ENCODE data around the gene CCDC102B.
"Not testable (repeated sequence)": the region's sequence is repeated elsewhere in the genome, so short reads cannot be mapped to it uniquely, and the experiment has no call there.

The CCDC102B gene

DNA sequence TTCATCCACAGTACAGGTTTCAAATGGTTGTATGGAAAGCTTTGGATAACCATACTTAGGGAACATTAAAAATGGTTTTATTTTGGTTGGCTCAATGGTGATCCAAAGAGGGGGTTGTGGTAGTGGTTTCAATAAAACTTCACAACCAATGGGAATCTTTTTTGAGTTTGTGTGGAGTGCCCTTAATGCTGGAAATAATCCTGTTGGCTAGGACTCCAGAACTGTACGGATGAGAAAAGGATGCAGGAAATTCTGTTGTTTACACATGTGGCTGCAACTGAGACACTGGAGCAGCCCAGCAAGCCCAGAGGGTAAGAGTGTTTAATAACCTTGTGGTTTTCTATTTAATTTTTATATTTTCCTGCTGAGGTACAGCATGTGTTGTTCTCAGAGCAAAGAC is at the start of gene CCDC102B:
CCDC102B (plus strand) TSS at position 210 of the 400 bp plus-strand sequence. CDS start 38,684 bp downstream, outside the sequence.
- no peak for DNase-seq

DNA sequence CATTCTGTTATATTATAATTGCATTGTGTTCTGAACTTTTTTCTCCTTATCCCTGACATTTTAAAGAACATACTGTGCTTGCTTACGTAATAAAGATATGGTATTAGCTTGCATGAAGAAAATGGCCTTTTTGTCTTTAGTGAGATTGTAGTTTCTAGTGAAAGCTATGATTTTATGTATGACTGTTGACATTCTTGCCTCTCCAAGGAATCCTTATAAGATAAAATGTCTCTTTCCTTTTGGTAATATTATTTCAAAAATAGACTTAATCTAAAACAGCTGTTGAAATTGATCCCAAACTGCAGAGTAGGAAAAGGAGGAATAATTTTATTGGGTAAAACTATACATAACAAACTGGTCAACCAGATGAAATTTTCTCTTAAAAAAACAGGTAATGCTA is 40.8 kb upstream of the CCDC102B start:
- no peak for DNase-seq

DNA sequence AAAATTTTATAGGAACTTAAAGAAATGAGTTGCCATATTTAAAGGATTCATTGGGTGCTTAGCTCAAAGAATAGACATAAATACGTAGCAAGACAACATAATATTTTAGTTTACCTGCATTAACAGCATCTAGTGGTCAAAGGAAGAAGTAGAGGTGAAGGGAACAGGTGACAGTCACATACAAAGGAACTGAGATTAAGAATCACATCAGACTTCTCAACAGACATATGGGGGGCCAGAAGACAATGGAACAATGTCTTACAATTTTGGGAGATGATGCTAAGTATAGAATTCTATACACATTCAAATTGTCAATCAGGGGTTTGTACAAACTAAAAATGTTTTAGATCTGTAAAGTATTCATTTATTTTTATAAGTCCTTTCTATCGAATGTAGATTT is 38.6 kb upstream of the CCDC102B start:
- no peak for DNase-seq

DNA sequence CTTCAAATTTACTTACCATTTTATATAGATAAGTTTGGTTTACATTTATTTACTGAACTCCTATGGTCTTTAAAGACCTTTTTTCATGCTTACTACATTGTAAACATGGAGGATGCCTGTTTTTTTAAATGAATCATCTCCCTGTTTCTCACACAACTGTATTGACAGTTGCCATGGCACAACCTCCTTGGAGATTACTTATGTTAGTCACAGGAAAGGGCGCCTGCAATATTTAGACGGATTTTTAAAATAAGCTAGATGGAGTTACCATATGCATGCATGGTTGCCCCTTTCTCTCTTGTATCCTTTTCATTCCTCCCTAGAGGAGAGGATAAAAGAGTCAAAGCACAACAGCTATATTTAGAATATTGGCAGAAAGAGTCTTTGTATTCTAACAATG is 34.8 kb upstream of the CCDC102B start:
- no peak for DNase-seq

DNA sequence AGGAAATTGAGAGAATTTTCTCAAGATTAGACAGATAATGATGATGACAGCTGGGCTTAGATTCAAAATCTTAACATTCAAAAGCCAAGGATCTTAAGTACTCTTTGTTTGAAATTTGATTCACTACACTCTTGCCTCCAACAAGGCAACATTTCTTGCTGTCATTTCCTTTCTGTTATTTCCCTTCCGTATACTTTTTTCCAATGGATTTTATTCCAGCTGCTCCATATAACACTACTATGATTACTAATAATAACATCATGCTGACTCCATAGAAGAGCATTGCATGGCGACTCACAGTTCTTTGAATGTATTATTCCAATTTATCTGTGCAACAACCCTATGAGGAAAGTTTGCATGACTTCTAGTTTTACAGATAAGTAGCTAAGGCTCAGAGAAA is 33.9 kb upstream of the CCDC102B start:
- DNase-seq, result no peak

DNA sequence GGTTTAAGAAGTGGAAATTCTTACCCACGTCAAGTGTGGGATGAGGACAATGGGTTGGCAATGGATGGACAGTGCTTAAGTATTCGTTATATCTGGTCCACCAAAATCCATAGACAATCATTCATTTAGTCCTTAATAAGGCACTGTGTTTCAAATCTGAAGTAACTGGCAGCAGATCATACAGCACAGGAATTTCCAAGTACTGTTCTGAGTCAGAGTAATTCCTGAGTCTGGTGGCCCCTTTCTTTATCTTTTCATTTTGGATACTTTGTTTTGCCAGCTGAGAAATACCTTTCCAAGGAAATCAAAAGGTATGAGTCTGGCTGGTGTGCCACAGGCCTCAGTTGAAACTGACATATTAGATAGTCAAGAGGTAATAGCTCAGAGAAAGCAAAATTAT is 31.4 kb upstream of the CCDC102B start:
- DNase-seq, result no peak

DNA sequence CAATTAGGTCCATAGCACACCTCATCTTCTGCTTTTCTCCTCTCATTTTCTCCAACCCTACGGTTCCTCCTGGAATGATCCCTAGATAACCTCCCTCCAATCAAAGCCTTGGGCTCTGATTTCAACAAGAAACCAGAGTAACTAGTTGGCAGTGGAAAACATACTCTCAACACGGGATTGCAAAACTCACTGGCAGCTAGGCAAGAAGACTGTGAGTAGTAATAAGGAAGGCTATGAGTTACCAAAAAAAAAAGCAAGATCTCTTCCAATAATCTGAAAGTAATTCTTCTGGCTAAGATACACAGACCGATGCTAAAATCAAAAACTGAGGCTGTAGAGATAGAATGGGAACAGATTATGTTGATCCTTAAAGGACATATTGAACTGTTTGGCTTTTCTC is 28.4 kb upstream of the CCDC102B start:
- DNase-seq, result no peak

DNA sequence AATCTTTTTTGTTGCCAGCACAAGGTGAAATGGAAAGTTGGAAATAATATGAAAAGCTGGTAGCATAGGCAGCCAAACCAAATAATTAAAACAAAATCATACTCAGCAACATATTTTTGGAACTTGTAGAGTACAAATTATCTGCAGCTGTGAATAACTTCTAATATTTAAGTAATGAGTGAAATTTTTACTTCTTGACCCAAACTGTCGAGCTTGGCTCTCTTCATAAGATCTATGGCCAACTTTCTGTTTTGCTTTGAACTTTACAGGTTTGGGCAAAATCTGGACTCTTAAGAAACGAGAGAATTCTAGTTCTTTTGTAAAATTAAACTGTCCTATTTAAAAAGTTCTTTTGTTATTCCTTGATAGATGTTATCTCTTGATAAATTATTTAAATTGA is 25.6 kb upstream of the CCDC102B start:
- DNase-seq, result no peak

DNA sequence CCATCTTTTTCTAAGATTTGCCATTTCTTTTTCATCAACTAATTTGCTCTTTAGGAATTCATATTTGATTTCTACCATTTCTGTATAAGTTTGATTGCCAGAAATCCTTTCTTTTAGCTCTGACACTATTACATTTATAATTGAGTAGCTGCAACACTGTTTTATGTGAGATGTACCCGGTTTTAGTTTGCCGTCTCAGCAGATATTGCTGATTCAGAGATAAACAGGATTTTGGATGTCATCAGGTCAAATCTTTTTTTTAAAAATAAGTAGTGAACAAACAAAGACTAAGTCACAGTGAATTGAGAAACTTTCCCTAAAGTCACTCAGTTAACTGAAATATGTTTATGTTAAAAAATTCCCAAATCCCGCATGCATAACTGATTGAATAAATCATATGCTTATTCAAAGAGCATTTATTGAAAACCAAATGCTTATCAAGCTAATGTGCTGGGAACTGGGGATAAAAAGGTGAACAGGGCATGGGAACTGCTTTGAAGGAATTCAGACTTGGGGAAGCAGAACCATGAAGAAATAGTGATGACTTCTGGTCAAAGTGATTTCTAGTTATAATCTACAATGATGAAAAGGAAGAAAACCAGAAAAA is 19.5 kb upstream of the CCDC102B start:
- DNase-seq, result no peak

DNA sequence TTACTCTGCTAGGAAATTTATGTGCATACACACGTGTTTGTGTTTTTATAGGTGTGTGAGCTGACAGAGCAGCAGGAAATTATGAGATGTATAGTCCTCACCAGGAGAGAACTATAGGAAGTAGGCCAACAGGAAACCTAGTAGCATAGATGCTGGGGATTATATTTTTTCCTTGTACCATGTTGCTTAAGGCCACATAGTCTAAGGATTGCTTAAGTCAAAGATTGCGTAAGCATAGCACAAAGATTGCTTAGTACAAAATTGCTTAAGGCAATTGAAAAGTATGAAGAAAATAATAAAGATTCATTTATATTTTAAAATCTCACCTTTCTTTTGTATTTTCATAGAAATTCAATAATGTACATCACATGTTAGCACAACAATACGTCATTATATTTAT is 18.7 kb upstream of the CCDC102B start:
- DNase-seq, result no peak

DNA sequence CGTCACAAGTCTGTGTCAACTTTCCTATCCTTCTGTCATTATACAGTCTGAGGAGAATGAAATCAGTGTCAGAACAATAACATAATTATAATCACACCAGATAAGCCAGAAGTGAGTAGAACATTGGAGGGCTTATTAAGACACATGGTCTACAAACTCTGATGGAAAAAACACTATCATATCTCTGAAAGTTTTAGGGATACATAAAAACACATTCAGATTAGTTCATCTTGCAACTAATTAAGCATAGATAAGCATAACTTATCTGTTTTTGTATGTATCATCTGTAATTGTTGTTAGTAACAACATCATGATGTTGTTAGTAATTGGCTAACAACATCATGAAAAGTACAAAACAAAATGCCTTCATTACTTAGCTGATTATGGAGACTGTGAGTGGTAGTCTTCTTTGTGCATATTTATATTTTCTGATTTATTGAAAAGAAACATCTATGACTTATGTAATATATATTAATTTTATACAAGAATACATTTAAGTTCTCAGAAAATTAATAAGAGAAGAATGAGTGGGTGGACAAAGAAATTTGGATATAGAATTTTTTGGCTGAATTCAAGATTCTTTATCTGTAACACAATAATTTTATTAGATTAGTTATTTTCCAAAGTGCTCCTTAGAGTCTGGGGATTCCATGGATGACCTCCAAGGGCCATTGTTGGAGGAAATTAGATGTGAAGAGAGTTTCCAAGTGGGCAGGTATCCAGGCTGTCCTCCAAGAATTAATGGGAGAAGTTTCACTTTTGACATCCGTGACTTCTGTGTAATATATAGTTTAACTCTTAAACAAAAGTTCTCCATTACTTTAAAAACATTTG is 16.9 kb upstream of the CCDC102B start:
- DNase-seq, result no peak

DNA sequence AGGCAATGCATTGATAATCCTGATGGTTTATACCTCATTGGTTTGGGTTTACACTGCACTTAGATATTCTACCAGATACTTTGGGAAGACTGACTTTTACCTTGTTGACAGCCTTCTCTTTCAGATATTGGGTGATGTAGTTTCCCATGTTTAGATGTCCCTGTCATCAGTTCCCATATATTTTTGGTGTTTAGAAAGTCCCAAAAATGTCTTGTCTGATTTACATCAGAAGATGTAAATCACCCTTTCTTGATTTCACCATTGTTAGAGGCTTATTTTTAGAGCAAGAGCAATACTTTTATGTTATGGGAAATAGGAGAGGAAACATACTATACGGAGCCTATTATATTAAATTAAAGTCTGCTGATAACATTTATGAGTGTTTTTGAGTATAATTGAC is 14.4 kb upstream of the CCDC102B start:
- DNase-seq, result no peak

DNA sequence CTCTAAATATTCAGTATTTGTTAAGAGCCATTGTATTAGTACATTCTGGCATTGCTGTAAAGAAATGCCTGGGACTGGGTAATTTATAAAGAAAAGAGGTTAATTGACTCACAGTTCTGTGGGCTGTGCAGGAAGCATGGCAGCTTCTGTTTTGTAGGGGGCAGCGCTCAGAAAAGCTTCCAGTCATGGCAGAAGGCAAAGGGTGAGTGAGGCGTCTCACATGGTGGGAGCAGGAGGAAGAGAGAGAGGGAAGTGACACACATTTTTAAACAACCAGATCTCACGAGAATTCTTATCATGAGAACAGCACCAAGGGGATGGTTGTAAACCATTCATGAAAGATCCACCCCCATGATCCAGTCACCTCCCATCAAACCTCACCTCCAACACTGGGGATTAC is 13.8 kb upstream of the CCDC102B start:
- DNase-seq, result no peak

DNA sequence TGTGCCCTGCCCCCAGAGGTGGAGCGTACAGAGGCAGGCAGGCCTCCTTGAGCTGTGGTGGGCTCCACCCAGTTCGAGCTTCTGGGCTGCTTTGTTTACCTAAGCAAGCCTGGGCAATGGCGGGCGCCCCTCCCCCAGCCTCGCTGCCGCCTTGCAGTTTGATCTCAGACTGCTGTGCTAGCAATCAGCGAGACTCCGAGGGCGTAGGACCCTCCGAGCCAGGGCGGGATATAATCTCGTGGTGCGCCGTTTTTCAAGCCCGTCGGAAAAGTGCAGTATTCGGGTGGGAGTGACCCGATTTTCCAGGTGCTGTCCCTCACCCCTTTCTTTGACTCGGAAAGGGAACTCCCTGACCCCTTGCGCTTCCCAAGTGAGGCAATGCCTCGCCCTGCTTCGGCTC is 7.6 kb upstream of the CCDC102B start:
- DNase-seq, result not testable (repeated sequence)

DNA sequence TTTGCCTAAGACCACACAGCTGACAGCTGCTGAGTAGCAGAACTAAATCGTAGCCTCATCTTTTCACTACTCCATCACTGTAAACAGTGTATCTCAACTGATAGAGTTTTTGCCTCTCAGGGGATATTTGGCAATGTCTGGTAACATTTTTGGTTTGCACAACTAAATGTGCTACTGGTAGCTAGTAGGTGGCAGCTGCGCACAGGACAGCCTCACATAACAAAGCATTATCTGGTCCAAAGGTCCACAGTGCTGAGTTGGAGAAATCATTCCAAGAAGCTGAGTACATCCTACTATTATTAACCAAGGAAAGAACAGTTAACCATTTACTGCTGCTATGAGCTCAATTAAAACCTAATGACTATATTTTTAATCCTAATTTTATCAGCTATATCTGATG is 6.1 kb upstream of the CCDC102B start:
- DNase-seq, result no peak

DNA sequence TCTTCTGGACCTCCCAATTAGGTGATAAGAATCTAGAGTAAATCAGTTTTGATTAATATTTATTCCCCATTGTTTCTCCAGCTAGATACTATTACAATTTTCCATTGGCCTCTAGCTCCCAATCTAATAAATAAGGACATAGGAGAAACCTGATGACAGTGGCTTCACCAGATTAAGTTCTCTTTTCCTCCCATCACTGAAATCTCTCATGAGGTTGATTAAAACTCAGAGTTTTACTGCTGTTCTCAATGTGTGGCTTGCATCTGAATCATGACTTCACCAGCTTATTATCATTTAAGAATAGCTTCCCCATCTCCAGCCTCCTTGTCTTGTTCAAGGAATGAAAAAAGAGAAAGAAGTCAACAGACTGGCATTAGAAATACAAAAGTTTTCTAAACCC is 3.9 kb upstream of the CCDC102B start:
- no peak for DNase-seq

DNA sequence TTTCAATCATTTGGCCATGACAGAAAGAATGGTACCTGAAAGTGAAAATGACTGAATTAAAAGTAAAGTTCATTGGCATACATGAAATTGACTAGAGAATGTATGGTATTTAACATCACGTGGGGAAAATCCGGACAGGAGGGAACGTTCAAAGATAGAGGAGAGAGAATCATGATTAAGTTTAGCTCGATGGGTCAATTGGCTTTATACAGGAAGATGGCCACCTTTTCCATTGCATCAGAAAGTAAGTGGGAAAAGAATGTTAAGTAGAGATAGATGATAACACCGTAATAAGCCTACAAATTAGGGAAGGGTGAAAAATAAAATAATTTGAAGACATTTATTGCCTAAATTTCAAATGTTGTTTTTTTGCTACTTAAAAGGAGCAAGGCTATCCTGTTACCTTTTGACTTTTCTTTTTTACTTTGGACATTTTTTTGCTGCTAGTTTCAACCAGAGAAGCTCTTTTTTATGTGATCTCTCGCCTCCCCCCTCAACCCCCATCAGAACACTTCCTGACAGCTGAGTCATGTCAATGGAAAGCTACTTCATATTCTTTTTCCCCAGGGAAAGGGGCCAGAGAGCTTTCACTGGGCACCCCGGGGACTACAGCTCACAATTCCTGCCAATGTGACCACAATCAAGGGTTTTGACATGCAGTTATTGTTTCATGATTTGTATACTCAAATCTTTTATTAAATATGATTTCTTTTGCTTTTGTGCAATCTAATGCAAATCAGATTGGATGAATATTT is 767 bp upstream of the CCDC102B start:
- no peak for DNase-seq

DNA sequence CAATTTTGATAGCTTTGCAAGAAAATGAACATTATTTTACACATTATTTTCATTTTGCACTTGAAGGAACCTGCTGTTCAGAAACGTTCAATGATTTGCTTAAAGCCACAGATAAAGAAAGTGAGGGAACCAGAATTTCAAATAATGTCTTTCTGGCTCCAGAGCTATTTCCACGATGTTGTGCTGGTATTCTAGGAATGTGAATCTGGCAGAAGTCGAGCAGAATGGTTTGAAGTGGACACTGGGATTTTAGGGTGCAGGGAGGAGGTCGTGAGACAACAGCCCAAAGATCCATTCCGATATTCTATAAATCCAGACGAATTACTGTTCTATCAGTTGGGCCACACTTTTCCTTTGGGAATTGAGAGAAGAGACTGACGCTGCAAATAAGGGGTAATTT is 2.2 kb downstream of the CCDC102B start:
- no peak for DNase-seq

DNA sequence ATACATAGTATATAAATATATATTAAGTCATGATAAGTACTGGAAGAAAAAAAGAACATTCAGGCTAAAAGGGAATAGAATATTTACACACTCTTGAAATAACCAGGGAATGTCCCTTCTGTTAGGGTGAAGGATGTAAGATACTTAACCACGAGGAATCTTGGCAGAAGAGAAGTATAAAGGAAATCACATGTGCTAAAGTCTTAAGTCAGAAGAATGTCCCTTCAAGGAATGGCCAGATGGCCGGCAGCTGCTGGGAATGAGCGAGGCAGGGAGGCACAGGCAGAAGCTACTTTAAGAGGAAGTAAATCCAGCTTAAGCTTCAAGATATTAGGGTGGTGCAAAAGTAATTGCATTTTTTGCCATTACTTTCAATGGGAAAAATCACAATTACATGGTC is 5.5 kb downstream of the CCDC102B start:
- DNase-seq, result no peak

DNA sequence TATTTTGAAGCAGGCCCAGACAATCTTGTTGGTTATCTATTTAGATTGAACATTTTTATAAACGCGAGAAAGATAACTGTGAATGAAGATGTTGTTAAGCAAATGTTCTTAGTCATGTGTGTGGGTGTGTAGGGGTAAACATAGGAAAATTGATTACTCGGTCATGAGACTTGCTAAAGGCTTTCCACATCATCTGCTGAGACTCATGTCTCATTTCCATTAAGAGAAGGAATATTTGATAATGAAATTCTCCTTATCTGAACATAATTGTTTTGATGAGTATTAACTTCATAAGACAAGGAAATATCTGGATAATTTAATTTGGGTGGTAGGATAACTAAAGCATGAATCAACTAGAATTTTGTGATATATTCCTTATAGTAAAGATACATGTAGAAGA is 19.7 kb downstream of the CCDC102B start:
- DNase-seq, result no peak

DNA sequence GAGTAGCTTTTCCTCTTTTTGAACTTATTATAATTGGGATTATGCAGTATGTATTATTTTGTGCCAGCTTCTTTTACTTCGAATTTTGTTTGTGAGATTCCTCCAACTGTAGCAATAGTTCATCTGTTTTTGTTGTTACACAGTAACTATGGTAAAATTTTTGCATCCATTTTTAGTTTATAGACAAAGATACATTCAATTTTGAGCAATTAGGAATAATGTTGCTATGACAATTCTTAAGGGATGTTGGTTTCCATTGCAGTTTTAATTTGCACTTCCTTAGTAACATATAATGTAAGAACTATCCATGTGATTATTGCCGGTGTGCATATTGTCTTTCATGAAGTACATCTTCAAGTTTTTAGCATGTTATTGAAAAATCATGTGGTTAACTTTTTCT is 20.7 kb downstream of the CCDC102B start:
- no peak for DNase-seq

DNA sequence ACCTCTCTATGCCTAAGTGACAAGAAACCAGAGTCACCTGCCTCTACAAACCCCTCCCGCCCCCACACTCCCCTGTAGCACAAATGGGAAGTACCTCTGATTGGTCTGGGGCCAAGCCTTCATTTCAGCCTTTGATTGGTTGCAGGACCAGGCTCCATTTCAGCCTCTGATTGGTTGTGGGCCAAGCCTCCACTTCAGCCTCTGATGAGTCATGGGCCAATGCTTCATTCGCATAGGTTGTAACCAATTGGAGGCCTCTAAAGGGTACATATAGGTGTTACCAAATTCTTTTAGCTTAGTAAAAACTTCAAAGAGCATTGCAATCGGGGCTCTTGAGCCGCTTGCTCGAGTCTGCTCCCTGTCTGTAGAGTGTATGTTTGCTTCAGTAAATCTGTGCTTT is 25.0 kb downstream of the CCDC102B start:
- DNase-seq, result no peak

DNA sequence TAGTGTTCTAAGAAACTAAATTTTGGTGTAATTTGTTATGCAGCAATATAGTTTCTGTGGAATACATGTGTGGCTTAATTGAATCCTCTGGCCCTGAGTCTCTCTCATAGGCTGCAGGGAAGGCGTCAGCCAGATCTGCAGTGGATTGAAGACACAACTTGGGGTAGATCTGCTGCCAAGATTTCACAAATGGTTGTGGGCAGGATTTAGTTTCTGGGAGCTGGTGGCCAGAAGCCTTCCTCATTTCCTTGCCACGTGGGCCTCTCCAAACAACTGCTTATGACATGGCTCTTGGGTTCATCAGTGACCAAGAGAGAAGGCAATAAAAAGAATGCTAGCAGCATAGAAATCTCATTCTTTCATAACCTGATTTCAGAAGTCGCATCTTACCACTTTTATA is 28.2 kb downstream of the CCDC102B start:
- no peak for DNase-seq
